Fibroblast of lung (primary cell): ENCODE results near the gene FAM161B.

Source experiments
- CTCF ChIP-seq, 2 donors: IDR thresholded peaks in 1 of 2; conservative IDR thresholded peaks in 1 of 2; 1 replicate in 1 of 2; 2 replicates in 1 of 2; pipeline ENCODE4 v1.5.1; 2011 to 2012; ENCODE audit warnings: low read length in 2 of 2, control low read depth in 1 of 2, inconsistent platforms in 1 of 2, low read depth in 1 of 2, mild to moderate bottlenecking in 1 of 2
- EZH2 ChIP-seq: IDR thresholded peaks from 2 replicates; pipeline ENCODE4 v1.5.1; 2012; ENCODE audit warnings: low read length, control low read depth, mild to moderate bottlenecking; ENCODE audit errors: missing control alignments

GRCh38 chr14:73889376-73889775 lies 60.5 kb downstream of the FAM161B start:
- TF ChIP-seq EZH2 (no peak), CTCF (conservative IDR thresholded peaks at IDR 0.05 in 1 of 2, IDR thresholded peaks at IDR 0.05 in 1 of 2; ENCODE audit: low read depth in 1 of 2, low read length in 2 of 2) (no peak)
